K562 (cell line): ENCODE measurements around the gene HOXB4.
A peak's percentile ranks its signal among the peaks of the same experiment; 100 is the strongest.

Experiments used
- ASH1L ChIP-seq: fragments of 450-650 bp; IDR thresholded peaks from 2 replicates; pipeline ENCODE4 v1.6.1; 2018; ENCODE audit warnings: borderline replicate concordance, mild to moderate bottlenecking, low read depth; ENCODE audit not compliant: partially characterized antibody
- CTCF ChIP-seq, 3 experiments: IDR thresholded peaks in 2 of 3; conservative IDR thresholded peaks in 1 of 3; 2 replicates each; pipeline ENCODE4 v1.5.1; 2011 to 2012; ENCODE audit warnings: low read length in 3 of 3, mild to moderate bottlenecking in 3 of 3, control low read depth in 2 of 3, improper control_type of control experiment in 1 of 3, inconsistent platforms in 1 of 3, low read depth in 1 of 3, mixed read lengths in 1 of 3, moderate library complexity in 1 of 3; ENCODE audit not compliant: insufficient read depth in 2 of 3
- FOXK2 ChIP-seq, 2 experiments: fragments of 450-650 bp; IDR thresholded peaks in 1 of 2; conservative IDR thresholded peaks in 1 of 2; 2 replicates each; pipeline ENCODE4 v1.6.1; 2016; ENCODE audit warnings: low read depth in 2 of 2, mild to moderate bottlenecking in 1 of 2
- GABPA ChIP-seq: fragments of 200-800 bp; sonication (Bioruptor generic); conservative IDR thresholded peaks from 2 replicates; pipeline ENCODE4 v1.6.1; 2016; ENCODE audit warnings: low read depth, missing genetic modification characterization, missing compliant biosample characterization
- IRF2 ChIP-seq: sonication (generic); formaldehyde crosslinking; IDR thresholded peaks from 2 replicates; pipeline ENCODE4 v1.8.1; 2022; ENCODE audit warnings: mild to moderate bottlenecking, missing genetic modification reagents
- JUN ChIP-seq, 2 experiments: sonication (generic) in 1 of 2; formaldehyde crosslinking in 1 of 2; IDR thresholded peaks; 2 replicates each; pipeline versions ENCODE4 v1.6.1 to v1.8.0; 2012 to 2022; ENCODE audit warnings: borderline replicate concordance in 2 of 2, mild to moderate bottlenecking in 2 of 2, improper control_type of control experiment in 1 of 2, low read depth in 1 of 2, low read length in 1 of 2, missing genetic modification reagents in 1 of 2
- MED1 ChIP-seq: sonication (generic); formaldehyde crosslinking; IDR thresholded peaks from 2 replicates; pipeline ENCODE4 v1.8.1; 2023; ENCODE audit warnings: missing genetic modification reagents, borderline replicate concordance
- MLLT1 ChIP-seq, 2 experiments: fragments of 450-650 bp; IDR thresholded peaks; 2 replicates each; pipeline ENCODE4 v1.6.1; 2016
- MTA3 ChIP-seq: fragments of 450-650 bp; formaldehyde crosslinking; IDR thresholded peaks from 2 replicates; pipeline ENCODE4 v1.6.1; 2017; ENCODE audit warnings: mild to moderate bottlenecking, borderline replicate concordance
- SMC3 ChIP-seq: conservative IDR thresholded peaks from 2 replicates; pipeline ENCODE4 v1.6.1; 2011; ENCODE audit warnings: low read depth, low read length, improper control_type of control experiment; ENCODE audit not compliant: insufficient read depth
- YBX1 ChIP-seq: fragments of 450-650 bp; IDR thresholded peaks from 2 replicates; pipeline ENCODE4 v1.7.1; 2016; ENCODE audit warnings: mild to moderate bottlenecking
- ZBTB26 ChIP-seq: fragments of 450-650 bp; formaldehyde crosslinking; IDR thresholded peaks from 2 replicates; pipeline ENCODE4 v1.4.0; 2022; ENCODE audit warnings: missing genetic modification characterization
- ZNF583 ChIP-seq: fragments of 250-450 bp; sonication (Bioruptor Pico); IDR thresholded peaks from 2 replicates; pipeline ENCODE4 v1.4.0; 2020

- TF ChIP-seq MTA3, result no peak
- no peak for TF ChIP-seq SMC3
- no peak for TF ChIP-seq FOXK2 (conservative IDR thresholded peaks at IDR 0.05 in 1 of 2, IDR thresholded peaks at IDR 0.05 in 1 of 2; ENCODE audit: low read depth in 2 of 2)
- TF ChIP-seq JUN (IDR thresholded peaks at IDR 0.05; ENCODE audit: borderline replicate concordance, low read depth, low read length), result no peak
- no peak for TF ChIP-seq JUN (CRISPR knock-in tag; IDR thresholded peaks at IDR 0.05; ENCODE audit: borderline replicate concordance)
- no peak for TF ChIP-seq ZNF583
- peak; percentile 36 for TF ChIP-seq GABPA (tag)
- no peak for TF ChIP-seq MED1
- no peak for TF ChIP-seq ZBTB26
- TF ChIP-seq YBX1, result no peak
- no peak for TF ChIP-seq IRF2 (CRISPR knock-in tag)
- TF ChIP-seq CTCF (IDR thresholded peaks at IDR 0.05 in 2 of 3, conservative IDR thresholded peaks at IDR 0.05 in 1 of 3; ENCODE audit: insufficient read depth in 2 of 3, low read depth in 1 of 3, low read length in 3 of 3), result no peak
- no peak for TF ChIP-seq MLLT1 (IDR thresholded peaks at IDR 0.05)
- TF ChIP-seq ASH1L, result no peak
These were observed 1.3 kb upstream of the HOXB4 start for GRCh38 chr17:48579471-48579759.
